ENCODE data around the gene CIITA.

- no peak for TF ChIP-seq CTCF (optimal IDR thresholded peaks at IDR 0.05 in 1 of 3, IDR thresholded peaks at IDR 0.05 in 1 of 3, conservative IDR thresholded peaks at IDR 0.05 in 1 of 3; ENCODE audit: extremely low read depth in 1 of 3, insufficient read depth in 2 of 3, low read length in 3 of 3)
- no peak for TF ChIP-seq EZH2 (IDR thresholded peaks at IDR 0.05; ENCODE audit: low read length)
These were observed 29.8 kb upstream of the CIITA start for GRCh38 chr16:10847176-10847575.

Data from keratinocyte (primary cell).